HEK293T (cell line): ENCODE measurements around the gene IGF1R.

Experiments
- ARNT ChIP-seq: fragments of 450-650 bp; IDR thresholded peaks from 2 replicates; pipeline ENCODE4 v1.6.1; 2017; ENCODE audit warnings: mild to moderate bottlenecking
- BHLHE40 ChIP-seq: fragments of 450-650 bp; IDR thresholded peaks from 2 replicates; pipeline ENCODE4 v1.6.1; 2016; ENCODE audit warnings: mild to moderate bottlenecking, moderate library complexity, borderline replicate concordance
- FOXA1 ChIP-seq: fragments of 450-650 bp; IDR thresholded peaks from 2 replicates; pipeline ENCODE4 v1.6.1; 2016; ENCODE audit warnings: mild to moderate bottlenecking
- FOXK2 ChIP-seq: fragments of 450-650 bp; IDR thresholded peaks from 2 replicates; pipeline ENCODE4 v1.6.1; 2016; ENCODE audit warnings: mild to moderate bottlenecking
- FOXM1 ChIP-seq: fragments of 450-650 bp; IDR thresholded peaks from 2 replicates; pipeline ENCODE4 v1.6.1; 2017; ENCODE audit warnings: mild to moderate bottlenecking, borderline replicate concordance
- LEF1 ChIP-seq: fragments of 450-650 bp; IDR thresholded peaks from 2 replicates; pipeline ENCODE4 v1.6.1; 2017; ENCODE audit warnings: mild to moderate bottlenecking, borderline replicate concordance
- SP1 ChIP-seq: fragments of 450-650 bp; IDR thresholded peaks from 2 replicates; pipeline ENCODE4 v1.6.1; 2017
- SUZ12 ChIP-seq: fragments of 450-650 bp; IDR thresholded peaks from 2 replicates; pipeline ENCODE4 v1.6.1; 2016; ENCODE audit warnings: mild to moderate bottlenecking
- ZNF384 ChIP-seq: fragments of 450-650 bp; IDR thresholded peaks from 2 replicates; pipeline ENCODE4 v1.6.1; 2016

DNA sequence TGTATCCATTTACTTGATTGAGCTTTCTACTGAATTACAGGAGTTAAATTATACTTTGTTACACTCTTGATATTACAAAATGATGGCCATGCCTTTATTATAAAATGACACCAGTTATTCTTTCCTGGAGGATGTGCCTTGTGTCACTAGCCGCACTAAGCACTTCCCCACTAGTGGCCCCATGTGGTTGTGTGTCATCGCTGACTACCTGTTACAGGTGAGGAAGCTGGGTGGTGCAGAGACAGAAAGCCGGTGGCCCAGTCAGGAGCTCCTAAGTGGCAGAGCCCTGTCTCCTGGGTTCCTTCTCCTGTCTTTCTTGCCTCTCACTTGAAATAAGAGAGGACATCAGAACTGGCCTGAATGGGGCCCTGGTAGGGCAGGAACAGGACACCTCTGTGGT is 96.8 kb downstream of the IGF1R start:
- TF ChIP-seq BHLHE40 (no peak), FOXA1 (no peak), LEF1 (no peak), ARNT (no peak), ZNF384 (no peak), SP1 (no peak), SUZ12 (no peak), FOXK2 (no peak), FOXM1 (no peak)
